Renal cortical epithelial cell (primary cell): ENCODE results near the gene IRF2BPL. TPM values are rescaled to one million over a fixed set of nuclear protein-coding genes. Genes with fewer than 3 reads are reported as not detected.
A peak's percentile ranks its signal among the peaks of the same experiment; 100 is the strongest.

Source experiments
- DNase-seq: peaks from one replicate; pipeline ENCODE4 v3.0.0-alpha.2; 2011; ENCODE audit warnings: low read depth
- total RNA-seq: library from RNA; depleted of rRNA; stranded (reverse); fragments of >200 nt; gene quantifications from 2 replicates; pipeline ENCODE4 v1.2.3, GENCODE V29; 2014

IRF2BPL gene
- total RNA-seq, 1 donor from 2014 or later = 63.9 TPM

GRCh38 chr14:76986231-76986565, 42.3 kb downstream of the IRF2BPL start:
- DNase-seq = no peak

- DNase-seq = peak; percentile 64
Measured at GRCh38 chr14:76985540-76986230, 42.8 kb downstream of the IRF2BPL start.

GRCh38 chr14:76984787-76985375, 43.6 kb downstream of the IRF2BPL start:
- peak; percentile 72 for DNase-seq

- DNase-seq = no peak
Measured at GRCh38 chr14:76984297-76984696, 44.2 kb downstream of the IRF2BPL start.

GRCh38 chr14:76981670-76982069, 46.8 kb downstream of the IRF2BPL start:
- DNase-seq = no peak

GRCh38 chr14:76977793-76978720, 50.5 kb downstream of the IRF2BPL start:
- DNase-seq = peak; percentile 93

GRCh38 chr14:76976240-76977005, 52.1 kb downstream of the IRF2BPL start:
- DNase-seq = no peak

- DNase-seq = no peak
Measured at GRCh38 chr14:76975812-76976211, 52.7 kb downstream of the IRF2BPL start.

GRCh38 chr14:76975051-76975450, 53.5 kb downstream of the IRF2BPL start:
- DNase-seq = no peak

Other genes with a start within 250 kb of the IRF2BPL start
- 5.7 and 11.1 TPM in 2 replicates for gene ANGEL1, start 215.8 kb downstream of the IRF2BPL start, total RNA-seq
- gene LRRC74A, start 202.3 kb downstream of the IRF2BPL start, total RNA-seq = not detected in 2 replicates
- gene CIPC, start 69.5 kb upstream of the IRF2BPL start, total RNA-seq = 16.8 and 21.8 TPM in 2 replicates
- gene ZDHHC22, start 113.1 kb upstream of the IRF2BPL start, total RNA-seq = not detected in 2 replicates
- gene TMEM63C, start 153.1 kb upstream of the IRF2BPL start, total RNA-seq = 0.17 and 1.9 TPM in 2 replicates
- gene NGB, start 242.5 kb upstream of the IRF2BPL start, total RNA-seq = 0.35 TPM in 1 of 2 replicates, not detected in the other